ENCODE measurements around the gene TUSC2.
A peak's percentile ranks its signal among the peaks of the same experiment; 100 is the strongest.

TUSC2 gene

DNA sequence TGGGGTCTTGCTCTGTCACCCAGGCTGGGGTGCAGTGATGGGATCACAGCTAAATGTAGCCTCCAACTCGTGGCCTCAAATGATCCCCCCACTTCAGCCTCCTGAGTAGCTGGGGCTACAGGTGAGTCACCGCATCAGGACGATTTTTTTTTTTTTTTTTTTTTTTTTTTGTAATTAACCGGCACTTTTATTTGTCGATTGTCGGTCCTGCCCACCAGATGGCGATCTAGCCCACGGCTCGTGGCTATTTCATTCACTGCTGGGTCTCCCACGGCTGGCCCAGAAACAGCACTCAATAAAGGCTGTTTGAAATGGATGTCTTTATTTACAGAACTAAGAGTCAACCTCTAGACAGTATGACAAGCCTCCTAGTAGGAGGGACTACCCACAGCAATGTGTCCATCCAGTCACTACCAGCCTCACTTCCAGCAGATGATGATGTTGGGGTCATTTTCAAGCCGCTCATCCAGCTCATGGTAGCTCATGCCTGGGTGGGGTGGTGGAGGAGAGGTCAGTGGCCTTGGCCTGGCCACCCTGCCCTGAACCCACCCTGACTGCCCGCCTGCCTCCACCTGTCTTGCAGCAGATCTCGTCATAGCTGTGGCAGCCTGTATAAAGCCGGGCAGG lies 19.3 kb upstream of the TUSC2 start (continued):
- TF ChIP-seq ZNF214 (tag by site-specific recombination; IDR thresholded peaks at IDR 0.05; ENCODE audit: borderline replicate concordance) = no peak

DNA sequence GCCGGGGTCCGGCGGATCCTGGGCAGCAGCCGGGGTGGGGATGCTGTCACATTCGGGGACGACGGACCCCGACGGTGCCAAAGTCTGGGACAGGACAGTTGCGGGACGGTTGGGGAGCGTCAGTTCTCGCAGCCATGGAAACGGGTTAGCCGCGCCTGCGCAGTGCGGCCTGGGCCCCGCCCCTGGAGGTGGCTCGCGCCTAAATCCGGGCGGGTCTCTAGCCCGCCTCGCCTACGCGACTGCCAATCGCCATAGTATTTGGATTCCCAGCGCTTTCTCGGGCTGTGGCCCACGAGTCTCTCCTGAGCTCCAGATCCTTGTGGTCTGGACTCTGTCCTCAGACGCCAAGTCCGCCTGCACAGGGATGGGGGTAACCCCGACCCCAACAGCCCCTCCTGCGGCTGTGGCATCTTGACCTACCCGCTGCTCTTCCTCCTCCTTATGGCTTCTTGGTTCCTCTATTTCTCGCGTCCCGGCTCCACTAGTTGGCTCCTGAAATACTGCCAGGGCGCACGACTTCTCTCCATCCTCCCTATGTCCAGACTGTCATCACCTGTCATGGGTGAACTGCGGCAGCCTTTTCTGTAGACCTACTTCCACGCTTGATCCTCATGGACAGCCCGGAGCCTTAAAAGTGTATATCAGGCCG lies 17.7 kb upstream of the TUSC2 start, which contains the start of gene ZMYND10:
TSS of gene ZMYND10 (minus strand) at position 147 of the 649 bp plus-strand sequence. CDS start 153 bp downstream, outside the sequence.
- peak within 1 kb of the TSS; percentile 15 for H3K4me3 ChIP-seq (ENCODE audit: low read depth, low read length)
- POLR2A ChIA-PET = interaction anchor here (1.0 to 1.5 kb wide), 2 partner anchors 9 to 11 kb away, joined by 3 to 12 read pairs; no protein-coding TSS in a partner anchor
- TF ChIP-seq ZNF239 (tag by site-specific recombination; IDR thresholded peaks at IDR 0.05) (no peak), ZNF610 (tag by site-specific recombination; IDR thresholded peaks at IDR 0.05; ENCODE audit: borderline replicate concordance) (peak; percentile 22; the same call in 1 of the 2 replicates), KLF1 (tag by site-specific recombination; IDR thresholded peaks at IDR 0.05) (0 out of 2 replicates have a peak, but pooled peaks have one; percentile 19), SP2 (tag by site-specific recombination; IDR thresholded peaks at IDR 0.05) (peak; percentile 61), ZBTB8A (tag by site-specific recombination; IDR thresholded peaks at IDR 0.05) (peak; percentile 95), ZFP69B (tag by site-specific recombination; IDR thresholded peaks at IDR 0.05) (no peak), ZBTB1 (tag by site-specific recombination; IDR thresholded peaks at IDR 0.05) (no peak)
- TF ChIP-seq, protein P1, sequence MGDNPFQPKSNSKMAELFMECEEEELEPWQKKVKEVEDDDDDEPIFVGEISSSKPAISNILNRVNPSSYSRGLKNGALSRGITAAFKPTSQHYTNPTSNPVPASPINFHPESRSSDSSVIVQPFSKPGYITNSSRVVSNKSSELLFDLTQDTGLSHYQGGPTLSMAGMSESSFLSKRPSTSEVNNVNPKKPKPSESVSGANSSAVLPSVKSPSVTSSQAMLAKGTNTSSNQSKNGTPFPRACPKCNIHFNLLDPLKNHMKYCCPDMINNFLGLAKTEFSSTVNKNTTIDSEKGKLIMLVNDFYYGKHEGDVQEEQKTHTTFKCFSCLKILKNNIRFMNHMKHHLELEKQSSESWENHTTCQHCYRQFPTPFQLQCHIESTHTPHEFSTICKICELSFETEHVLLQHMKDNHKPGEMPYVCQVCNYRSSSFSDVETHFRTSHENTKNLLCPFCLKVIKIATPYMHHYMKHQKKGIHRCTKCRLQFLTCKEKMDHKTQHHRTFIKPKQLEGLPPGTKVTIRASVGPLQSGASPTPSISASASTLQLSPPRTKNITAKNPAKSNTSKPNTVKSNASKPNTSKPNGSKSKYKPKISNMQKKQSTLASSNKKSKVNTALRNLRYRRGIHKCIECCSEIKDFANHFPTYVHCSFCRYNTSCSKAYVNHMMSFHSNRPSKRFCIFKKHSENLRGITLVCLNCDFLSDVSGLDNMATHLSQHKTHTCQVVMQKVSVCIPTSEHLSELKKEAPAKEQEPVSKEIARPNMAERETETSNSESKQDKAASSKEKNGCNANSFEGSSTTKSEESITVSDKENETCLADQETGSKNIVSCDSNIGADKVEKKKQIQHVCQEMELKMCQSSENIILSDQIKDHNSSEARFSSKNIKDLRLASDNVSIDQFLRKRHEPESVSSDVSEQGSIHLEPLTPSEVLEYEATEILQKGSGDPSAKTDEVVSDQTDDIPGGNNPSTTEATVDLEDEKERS (tag by site-specific recombination; IDR thresholded peaks at IDR 0.05) = no peak
- H3K4me1 ChIP-seq (ENCODE audit: control insufficient read depth, insufficient read depth, low read length) = peaks cover 4% of the 10 kb centered on the region; the same call in 1 of the 2 replicates
- H3K27ac ChIP-seq (ENCODE audit: extremely low read depth, low read depth, low read length) = no peak within 1 kb of the TSS; the same call in 1 of the 2 replicates
- peaks cover 0 to 55% of the 10 kb centered on the region in 2 experiments; a peak in 1 of 3 replicates for H3K36me3 ChIP-seq (ENCODE audit: control insufficient read depth in 2 of 2, insufficient read depth in 1 of 2, low read length in 2 of 2)
- CTCF ChIA-PET = interaction anchor here (0.7 to 2.4 kb wide), 3 partner anchors 126 to 269 kb away, joined by 3 to 16 read pairs (median 4); no protein-coding TSS in a partner anchor
- H3K9me3 ChIP-seq (ENCODE audit: control insufficient read depth, insufficient read depth, low read depth, low read length) = no peaks in the 10 kb centered on the region

DNA sequence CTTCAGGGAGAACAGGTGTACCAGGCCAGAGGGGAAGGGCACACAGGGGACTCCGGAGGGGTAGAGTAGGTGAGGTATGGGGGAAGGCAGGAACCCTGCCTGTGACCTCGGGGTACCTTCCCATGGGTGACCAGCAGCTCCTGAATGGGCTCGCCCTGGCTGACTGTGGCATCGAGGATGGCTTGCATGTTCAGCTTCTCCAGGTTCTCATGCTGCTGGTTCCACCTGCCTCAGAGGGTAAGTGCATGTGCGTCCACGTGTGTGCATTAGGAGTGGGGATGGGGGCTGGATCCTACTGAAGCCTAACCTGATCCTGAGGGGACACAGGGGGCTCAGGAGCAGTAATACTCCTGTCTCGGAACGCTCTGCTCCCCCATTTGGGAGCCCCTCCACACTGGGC lies 17.0 kb upstream of the TUSC2 start:
- Histone ChIP-seq H3K27ac (ENCODE audit: extremely low read depth, low read depth, low read length) (no peak overlapping the region), H3K4me1 (ENCODE audit: control insufficient read depth, insufficient read depth, low read length) (peaks cover 4% of the 10 kb centered on the region; the same call in 1 of the 2 replicates), H3K36me3 (ENCODE audit: control insufficient read depth in 2 of 2, insufficient read depth in 1 of 2, low read length in 2 of 2) (peaks cover 0 to 55% of the 10 kb centered on the region in 2 experiments; a peak in 1 of 3 replicates), H3K9me3 (ENCODE audit: control insufficient read depth, insufficient read depth, low read depth, low read length) (no peaks in the 10 kb centered on the region), H3K4me3 (ENCODE audit: low read depth, low read length) (no peak overlapping the region)
- POLR2A ChIA-PET = interaction anchor here (1.0 to 1.5 kb wide), 2 partner anchors 8 to 12 kb away, joined by 3 to 12 read pairs; no protein-coding TSS in a partner anchor
- TF ChIP-seq ZNF777 (tag by site-specific recombination; IDR thresholded peaks at IDR 0.05; ENCODE audit: borderline replicate concordance) = no peak
- TF ChIP-seq SP3 (tag by site-specific recombination; IDR thresholded peaks at IDR 0.05) = no peak
- no peak for TF ChIP-seq SCRT1 (tag by site-specific recombination; IDR thresholded peaks at IDR 0.05; ENCODE audit: borderline replicate concordance)
- TF ChIP-seq ZNF510 (tag by site-specific recombination; IDR thresholded peaks at IDR 0.05; ENCODE audit: insufficient replicate concordance) = no peak
- no peak for TF ChIP-seq YY2 (tag by site-specific recombination; IDR thresholded peaks at IDR 0.05)
- TF ChIP-seq, protein P2, sequence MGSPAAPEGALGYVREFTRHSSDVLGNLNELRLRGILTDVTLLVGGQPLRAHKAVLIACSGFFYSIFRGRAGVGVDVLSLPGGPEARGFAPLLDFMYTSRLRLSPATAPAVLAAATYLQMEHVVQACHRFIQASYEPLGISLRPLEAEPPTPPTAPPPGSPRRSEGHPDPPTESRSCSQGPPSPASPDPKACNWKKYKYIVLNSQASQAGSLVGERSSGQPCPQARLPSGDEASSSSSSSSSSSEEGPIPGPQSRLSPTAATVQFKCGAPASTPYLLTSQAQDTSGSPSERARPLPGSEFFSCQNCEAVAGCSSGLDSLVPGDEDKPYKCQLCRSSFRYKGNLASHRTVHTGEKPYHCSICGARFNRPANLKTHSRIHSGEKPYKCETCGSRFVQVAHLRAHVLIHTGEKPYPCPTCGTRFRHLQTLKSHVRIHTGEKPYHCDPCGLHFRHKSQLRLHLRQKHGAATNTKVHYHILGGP (tag by site-specific recombination; IDR thresholded peaks at IDR 0.05) = no peak
- TF ChIP-seq ZNF621 (tag by site-specific recombination; IDR thresholded peaks at IDR 0.05) = no peak
- no peak for TF ChIP-seq ZNF202 (tag by site-specific recombination; IDR thresholded peaks at IDR 0.05; ENCODE audit: borderline replicate concordance)
- CTCF ChIA-PET = interaction anchor here (1.1 kb wide), 1 partner anchor 8 kb away, joined by 5 read pairs; no protein-coding TSS in a partner anchor
